Stimulated activated CD4-positive, alpha-beta T cell treated with anti-CD3 and anti-CD28 coated beads, Interleukin-1b, Interleukin-23, amount 100 ng/mL, for 48 hours (primary cell): ENCODE data around the gene TNN.
A peak's percentile ranks its signal among the peaks of the same experiment; 100 is the strongest.

Source experiments
- DNase-seq: peaks from one replicate; pipeline ENCODE4 v3.0.0-alpha.2; 2020

TNN gene

GRCh38 chr1:175178056-175178455 is 110.4 kb downstream of the TNN start:
- no peak for DNase-seq

- DNase-seq, result no peak
Observed at GRCh38 chr1:175178456-175178855, 110.8 kb downstream of the TNN start.

GRCh38 chr1:175179837-175180590 is 112.4 kb downstream of the TNN start:
- DNase-seq, result no peak

GRCh38 chr1:175182201-175182746 is 114.6 kb downstream of the TNN start:
- DNase-seq, result no peak

DNA sequence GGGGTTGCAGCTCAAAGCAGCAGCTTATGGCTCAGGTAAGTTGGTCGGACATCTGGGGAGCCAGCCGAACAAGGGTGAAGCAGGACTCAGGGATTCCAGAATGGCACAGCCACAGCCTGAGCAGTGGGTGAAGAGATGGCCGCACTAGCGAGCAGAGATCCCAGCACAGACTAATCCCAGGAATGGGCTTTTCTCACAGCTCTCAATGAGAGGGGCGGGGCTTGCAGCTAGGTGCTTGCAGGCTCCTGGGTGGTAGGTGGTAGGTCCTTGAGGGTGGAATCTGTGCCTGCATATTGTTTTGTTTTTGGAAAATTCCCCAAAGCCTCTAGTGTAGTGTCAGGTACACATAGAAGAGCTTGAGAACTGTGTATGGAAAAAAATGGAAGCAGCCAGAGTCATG is 116.0 kb downstream of the TNN start:
- DNase-seq, result no peak

DNA sequence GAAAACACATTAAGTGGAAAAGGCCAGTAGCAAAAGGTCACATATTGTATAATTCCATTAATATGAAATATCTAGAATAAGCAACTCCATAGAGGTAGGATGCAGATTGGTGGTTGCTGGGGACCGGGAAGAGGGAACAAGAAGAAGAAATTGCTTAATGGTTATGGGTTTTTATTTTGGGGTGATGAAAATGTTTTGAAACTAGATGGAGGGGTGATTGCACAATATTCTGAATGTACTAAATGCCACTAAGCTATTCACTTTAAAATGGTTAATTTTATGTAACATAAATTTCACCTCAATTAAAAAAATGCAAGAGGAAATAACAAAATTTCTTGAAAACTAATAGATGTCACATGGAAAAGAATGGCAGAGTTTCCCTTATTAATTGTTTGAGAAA is 118.3 kb downstream of the TNN start:
- DNase-seq, result no peak

DNA sequence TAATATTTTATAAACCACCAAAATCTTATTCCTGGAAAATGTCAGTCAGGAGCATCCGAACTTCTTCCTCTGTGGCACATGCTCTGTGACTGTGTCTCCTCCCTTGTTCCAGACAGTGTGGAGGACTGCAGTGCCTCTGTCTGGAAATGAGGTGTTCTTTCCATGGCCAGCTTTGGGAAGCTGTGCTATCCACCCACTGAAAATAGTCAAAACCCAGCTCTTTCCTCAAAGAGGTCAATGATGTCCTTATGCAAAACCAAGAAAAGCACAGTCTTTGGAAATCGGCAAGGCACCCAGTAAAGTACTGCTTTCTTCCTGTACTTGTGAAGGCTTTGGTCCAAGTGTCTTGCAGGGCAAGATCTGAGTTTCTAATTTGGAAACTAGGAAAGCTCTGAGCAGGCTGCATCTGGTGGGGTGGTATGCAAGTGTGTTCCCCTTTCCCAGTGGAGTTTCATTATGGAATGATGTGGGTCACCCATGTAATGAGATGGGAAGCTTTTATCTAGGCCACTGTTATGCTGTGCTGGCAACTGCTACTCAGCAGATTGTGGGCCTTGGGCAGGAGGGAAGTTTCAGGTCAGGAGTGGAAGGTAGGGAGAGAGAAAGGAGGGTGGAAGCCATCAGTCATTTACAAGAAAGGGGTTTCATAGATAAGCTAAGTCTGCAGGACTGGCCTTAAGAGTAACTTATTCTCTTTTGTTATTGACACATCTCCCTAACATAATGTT is 119.0 kb downstream of the TNN start:
- DNase-seq, result no peak

GRCh38 chr1:175188936-175189335 is 121.3 kb downstream of the TNN start:
- DNase-seq, result peak; percentile 60

DNA sequence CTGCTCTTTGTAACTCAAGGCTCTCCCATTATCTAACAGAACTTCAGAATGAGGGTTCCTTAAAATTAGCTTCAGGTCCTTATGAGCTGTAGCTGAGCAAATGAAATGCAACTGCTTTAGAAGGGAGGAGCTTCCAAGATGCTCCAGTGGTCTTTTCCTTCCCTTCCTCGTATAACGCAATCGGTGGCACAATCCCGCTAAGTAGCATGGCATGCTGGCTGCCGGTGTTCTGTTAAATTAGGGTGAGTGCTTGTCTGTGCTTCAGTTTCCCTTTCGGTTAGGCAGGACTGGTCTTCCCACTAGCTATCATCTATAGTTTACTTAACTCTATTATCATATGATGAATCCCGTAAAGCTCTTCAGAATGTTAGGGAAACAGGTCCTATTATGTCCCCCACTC is 124.0 kb downstream of the TNN start:
- peak; percentile 20 for DNase-seq

- peak; percentile 31 for DNase-seq
Observed at GRCh38 chr1:175192111-175192629, 124.5 kb downstream of the TNN start.

- DNase-seq, result peak; percentile 61
Observed at GRCh38 chr1:175192630-175193526, 125.2 kb downstream of the TNN start, which contains the start of gene KIAA0040. KIAA0040 (minus strand) TSS chr1:175192776; CDS start chr1:175161013, 31,763 bp downstream.

- DNase-seq, result no peak
Observed at GRCh38 chr1:175193527-175193910, 125.9 kb downstream of the TNN start.

- no peak for DNase-seq
Observed at GRCh38 chr1:175195281-175195680, 127.6 kb downstream of the TNN start.

GRCh38 chr1:175195798-175196197 is 128.2 kb downstream of the TNN start:
- DNase-seq, result no peak

DNA sequence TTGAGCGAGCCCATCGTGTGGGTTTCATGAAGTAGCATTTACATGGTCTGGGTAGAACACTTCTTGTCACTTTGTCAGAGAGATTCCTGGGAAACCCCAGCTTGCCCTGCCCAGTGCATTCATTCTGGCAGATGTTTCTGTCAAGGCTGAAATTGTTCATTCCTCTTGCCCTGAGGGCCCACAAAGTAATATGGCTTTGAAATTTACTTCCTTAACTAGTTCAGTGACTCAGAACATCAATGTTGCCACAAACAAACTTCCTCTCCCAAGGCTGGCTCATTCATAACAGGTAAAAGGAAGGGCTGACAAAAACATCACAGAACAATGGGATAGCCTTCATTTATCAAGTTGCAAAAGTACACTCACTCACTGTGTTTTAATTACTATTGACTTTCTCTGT is 129.9 kb downstream of the TNN start:
- no peak for DNase-seq
